H9 (cell line): ENCODE measurements around the gene LCE4A. TPM values are rescaled to one million over a fixed set of nuclear protein-coding genes. Genes with fewer than 3 reads are reported as not detected.

Experiments used
- DNase-seq: peaks from one replicate; pipeline ENCODE4 v3.0.0-alpha.2; 2017
- H2AFZ ChIP-seq: one replicate; pipeline ENCODE4 v1.6.1; 2013; ENCODE audit warnings: mild to moderate bottlenecking, low read length, control low read depth, moderate library complexity
- H2AK5ac ChIP-seq: 2 replicates; pipeline ENCODE4 v1.6.1; 2013; ENCODE audit warnings: low read length, control low read depth, mixed read lengths; ENCODE audit not compliant: insufficient read length
- H2BK120ac ChIP-seq: one replicate; pipeline ENCODE4 v1.6.1; 2013; ENCODE audit warnings: low read depth, mild to moderate bottlenecking, low read length, control low read depth, inconsistent platforms; ENCODE audit not compliant: poor library complexity, severe bottlenecking
- H2BK12ac ChIP-seq: 2 replicates; pipeline ENCODE4 v1.6.1; 2013; ENCODE audit warnings: low read length, control low read depth, mixed read lengths, low read depth; ENCODE audit not compliant: insufficient read length
- H2BK15ac ChIP-seq: 2 replicates; pipeline ENCODE4 v1.6.1; 2013; ENCODE audit warnings: low read depth, low read length, control low read depth
- H2BK20ac ChIP-seq: one replicate; pipeline ENCODE4 v1.6.1; 2013; ENCODE audit warnings: low read depth, mild to moderate bottlenecking, low read length, control low read depth, inconsistent platforms; ENCODE audit not compliant: poor library complexity, severe bottlenecking
- H2BK5ac ChIP-seq: 2 replicates; pipeline ENCODE4 v1.6.1; 2013; ENCODE audit warnings: low read length, control low read depth, mixed read lengths; ENCODE audit not compliant: insufficient read length
- H3K14ac ChIP-seq: 2 replicates; pipeline ENCODE4 v1.6.1; 2013; ENCODE audit warnings: low read length, control low read depth; ENCODE audit not compliant: insufficient read depth
- H3K18ac ChIP-seq: 2 replicates; pipeline ENCODE4 v1.6.1; 2013; ENCODE audit warnings: low read depth, mild to moderate bottlenecking, mixed read lengths, low read length, control low read depth; ENCODE audit not compliant: insufficient read length
- H3K23ac ChIP-seq: 2 replicates; pipeline ENCODE4 v1.6.1; 2013; ENCODE audit warnings: low read length, control low read depth, mixed read lengths, low read depth; ENCODE audit not compliant: insufficient read length
- H3K23me2 ChIP-seq: 2 replicates; pipeline ENCODE4 v1.6.1; 2013; ENCODE audit warnings: low read depth, mild to moderate bottlenecking, mixed read lengths, low read length, control low read depth; ENCODE audit not compliant: insufficient read length, poor library complexity, severe bottlenecking
- H3K27ac ChIP-seq: 2 replicates; pipeline ENCODE4 v1.5.1; 2013; ENCODE audit warnings: low read length, control low read depth, mixed read lengths, low read depth; ENCODE audit not compliant: insufficient read length
- H3K27me3 ChIP-seq: 2 replicates; pipeline ENCODE4 v1.6.1; 2013; ENCODE audit warnings: low read length, control low read depth, inconsistent platforms; ENCODE audit not compliant: insufficient read depth
- H3K4ac ChIP-seq: 2 replicates; pipeline ENCODE4 v1.6.1; 2013; ENCODE audit warnings: low read depth, mild to moderate bottlenecking, control low read depth, inconsistent platforms, low read length, moderate library complexity
- H3K4me1 ChIP-seq: 2 replicates; pipeline ENCODE4 v1.6.1; 2013; ENCODE audit warnings: low read length, control low read depth, inconsistent platforms; ENCODE audit not compliant: insufficient read depth
- H3K4me2 ChIP-seq: 2 replicates; pipeline ENCODE4 v1.6.1; 2013; ENCODE audit warnings: low read length, control low read depth, mixed read lengths; ENCODE audit not compliant: insufficient read length, insufficient read depth
- H3K56ac ChIP-seq: 2 replicates; pipeline ENCODE4 v1.6.1; 2013; ENCODE audit warnings: low read depth, mild to moderate bottlenecking, mixed read lengths, low read length, control low read depth; ENCODE audit not compliant: insufficient read length
- H3K79me1 ChIP-seq: 2 replicates; pipeline ENCODE4 v1.6.1; 2013; ENCODE audit warnings: low read depth, mild to moderate bottlenecking, moderate library complexity, low read length, control low read depth, inconsistent platforms; ENCODE audit not compliant: insufficient read depth, poor library complexity, severe bottlenecking
- H3K79me2 ChIP-seq: 2 replicates; pipeline ENCODE4 v1.6.1; 2013; ENCODE audit warnings: low read length, control low read depth, inconsistent platforms; ENCODE audit not compliant: insufficient read depth
- H3K9ac ChIP-seq: 2 replicates; pipeline ENCODE4 v1.6.1; 2013; ENCODE audit warnings: low read length, control low read depth, mixed read lengths; ENCODE audit not compliant: insufficient read length; ENCODE audit errors: extremely low read depth
- H3K9me3 ChIP-seq: one replicate; pipeline ENCODE4 v1.6.1; 2013; ENCODE audit warnings: low read depth, low read length, inconsistent platforms; ENCODE audit not compliant: control insufficient read depth
- H3T11ph ChIP-seq: one replicate; pipeline ENCODE4 v1.6.1; 2013; ENCODE audit warnings: mild to moderate bottlenecking, low read length, control low read depth, inconsistent platforms
- H4K20me1 ChIP-seq: one replicate; pipeline ENCODE4 v1.6.1; 2013; ENCODE audit not compliant: control insufficient read depth, insufficient read length, insufficient read depth
- H4K5ac ChIP-seq: 2 replicates; pipeline ENCODE4 v1.6.1; 2013; ENCODE audit warnings: low read depth, mild to moderate bottlenecking, mixed read lengths, low read length, control low read depth; ENCODE audit not compliant: insufficient read length
- H4K8ac ChIP-seq: replicated peaks from 2 replicates; pipeline ENCODE4 v1.6.1; 2013; ENCODE audit warnings: low read length, control low read depth, mixed read lengths, low read depth; ENCODE audit not compliant: insufficient read length
- H4K91ac ChIP-seq: 2 replicates; pipeline ENCODE4 v1.6.1; 2013; ENCODE audit warnings: low read depth, mild to moderate bottlenecking, moderate library complexity, mixed read lengths, low read length, control low read depth; ENCODE audit not compliant: insufficient read length
- H3K27ac Mint-ChIP-seq, 3 experiments: 2 replicates in 2 of 3; 3 replicates in 1 of 3; pipeline ENCODE4 v1.8.0; 2020 to 2021; ENCODE audit warnings: mixed read lengths in 3 of 3, mild to moderate bottlenecking in 1 of 3, moderate library complexity in 1 of 3
- H3K27me3 Mint-ChIP-seq: 2 replicates; pipeline ENCODE4 v1.8.0; 2021; ENCODE audit warnings: low read depth, mild to moderate bottlenecking, moderate library complexity, mixed read lengths
- H3K36me3 Mint-ChIP-seq, 3 experiments: 2 replicates in 2 of 3; 3 replicates in 1 of 3; pipeline ENCODE4 v1.8.0; 2020 to 2021; ENCODE audit warnings: low read depth in 3 of 3, mixed read lengths in 3 of 3; ENCODE audit not compliant: insufficient read depth in 1 of 3
- H3K4me1 Mint-ChIP-seq, 2 experiments: 2 replicates each; pipeline ENCODE4 v1.8.0; 2020; ENCODE audit warnings: mixed read lengths in 2 of 2
- H3K4me3 Mint-ChIP-seq, 2 experiments: 2 replicates in 1 of 2; 3 replicates in 1 of 2; pipeline ENCODE4 v1.8.0; 2020 to 2021; ENCODE audit warnings: mild to moderate bottlenecking in 2 of 2, mixed read lengths in 2 of 2, moderate library complexity in 1 of 2
- H3K9me3 Mint-ChIP-seq, 2 experiments: 2 replicates in 1 of 2; 3 replicates in 1 of 2; pipeline ENCODE4 v1.8.0; 2020; ENCODE audit warnings: mild to moderate bottlenecking in 2 of 2, mixed read lengths in 2 of 2, moderate library complexity in 1 of 2
- CTCF ChIP-seq: fragments of 200-600 bp; sonication (generic); conservative IDR thresholded peaks from 3 replicates; pipeline ENCODE4 v1.8.0; 2021; ENCODE audit warnings: antibody characterized with exemption, mild to moderate bottlenecking
- WGBS: extraction: QIAGEN DNeasy Blood & Tissue Kit; methylation state at CpG from one replicate; pipeline ENCODE4 v1.1.7; 2013; ENCODE audit warnings: missing lambda C conversion rate, low lambda C conversion rate, mixed read lengths; ENCODE audit not compliant: insufficient read length; ENCODE audit errors: extremely low coverage; 5-methylcytosine and 5-hydroxymethylcytosine counted together
- total RNA-seq: library from RNA; stranded (reverse); gene quantifications from 2 replicates; pipeline ENCODE4 v1.2.1, GENCODE V29; 2021

LCE4A gene
- total RNA-seq, 1 experiment from 2014 or later: not detected

GRCh38 chr1:152757747-152758146, 49.8 kb downstream of the LCE4A start, which contains the start of gene KPRP:
Gene KPRP, plus strand, starts transcription at chr1:152758025. Its CDS starts 1,564 bp downstream, at chr1:152759589.
- WGBS: no CpG with 5 or more reads among the region's 6 CpGs
- Mint-ChIP-seq H3K27me3 (peaks cover 4% of the 10 kb centered on the region), H3K4me1 (no peaks in the 10 kb centered on the region), H3K36me3 (peaks cover 17 to 55% (median 26%) of the 10 kb centered on the region in 3 experiments; a peak in 6 of 7 replicates), H3K27ac (no peak within 1 kb of the TSS), H3K9me3 (peaks cover 94 to 98% of the 10 kb centered on the region in 2 experiments), H3K4me3 (no peak within 1 kb of the TSS)
- H3K79me2 ChIP-seq: no peaks in the 10 kb centered on the region
- no peak within 1 kb of the TSS for H2BK20ac ChIP-seq
- H3K14ac ChIP-seq: no peak within 1 kb of the TSS
- H4K91ac ChIP-seq: no peak within 1 kb of the TSS
- no peak within 1 kb of the TSS for H3T11ph ChIP-seq
- no peak within 1 kb of the TSS for H2BK12ac ChIP-seq
- peaks cover 93% of the 10 kb centered on the region for H3K9me3 ChIP-seq
- no peak within 1 kb of the TSS for H3K9ac ChIP-seq
- no peak within 1 kb of the TSS for H3K4ac ChIP-seq
- H3K4me2 ChIP-seq: no peak within 1 kb of the TSS
- DNase-seq: no peak
- no peak within 1 kb of the TSS for H3K18ac ChIP-seq
- no peak within 1 kb of the TSS for H2BK15ac ChIP-seq
- H3K79me1 ChIP-seq: no peaks in the 10 kb centered on the region
- H3K23ac ChIP-seq: no peak within 1 kb of the TSS
- no peak within 1 kb of the TSS for H2AFZ ChIP-seq
- TF ChIP-seq CTCF: no peak
- H3K23me2 ChIP-seq: no peaks in the 10 kb centered on the region
- no peaks in the 10 kb centered on the region for H3K27me3 ChIP-seq
- no peak within 1 kb of the TSS for H2BK5ac ChIP-seq
- no peaks in the 10 kb centered on the region for H3K4me1 ChIP-seq
- H2AK5ac ChIP-seq: no peak within 1 kb of the TSS
- H2BK120ac ChIP-seq: no peak within 1 kb of the TSS
- H4K20me1 ChIP-seq: no peaks in the 10 kb centered on the region
- no peak within 1 kb of the TSS for H4K8ac ChIP-seq
- H3K27ac ChIP-seq: no peak within 1 kb of the TSS
- H3K56ac ChIP-seq: no peak within 1 kb of the TSS
- H4K5ac ChIP-seq: no peak within 1 kb of the TSS
